ENCODE data around the gene RNF113B.

The RNF113B gene

DNA sequence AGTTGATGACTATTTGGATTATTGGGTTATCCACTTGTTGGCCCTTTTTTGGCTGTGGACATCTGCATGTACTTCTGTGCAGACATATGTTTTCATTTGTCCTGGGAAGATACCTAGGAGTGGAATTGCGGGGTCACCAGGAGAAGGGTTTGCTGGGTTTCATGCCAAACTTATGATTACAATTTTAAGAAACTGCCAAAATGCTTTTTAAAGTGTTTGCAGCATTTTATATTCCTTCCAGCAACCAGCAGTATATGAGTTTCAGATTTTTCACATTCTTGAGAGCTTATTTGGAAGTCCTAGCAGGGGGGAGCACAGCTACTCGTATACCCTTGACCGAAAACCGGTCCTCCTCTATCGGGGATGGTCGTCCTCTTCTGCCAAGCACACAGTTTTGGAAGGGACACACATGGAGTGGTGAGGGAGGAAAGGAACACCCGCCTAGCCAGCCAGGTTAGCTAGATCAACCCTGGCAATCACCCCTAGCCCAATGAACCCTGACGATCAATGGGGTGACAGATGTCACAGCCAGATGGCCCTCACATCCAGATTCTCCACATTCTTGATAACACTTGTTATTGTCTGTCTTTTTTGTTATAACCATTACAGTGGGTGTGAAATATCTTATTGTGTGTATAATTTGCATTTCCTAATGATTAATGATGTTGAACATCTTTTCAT, 26.7 kb upstream of the RNF113B start:
- no peak for DNase-seq

DNA sequence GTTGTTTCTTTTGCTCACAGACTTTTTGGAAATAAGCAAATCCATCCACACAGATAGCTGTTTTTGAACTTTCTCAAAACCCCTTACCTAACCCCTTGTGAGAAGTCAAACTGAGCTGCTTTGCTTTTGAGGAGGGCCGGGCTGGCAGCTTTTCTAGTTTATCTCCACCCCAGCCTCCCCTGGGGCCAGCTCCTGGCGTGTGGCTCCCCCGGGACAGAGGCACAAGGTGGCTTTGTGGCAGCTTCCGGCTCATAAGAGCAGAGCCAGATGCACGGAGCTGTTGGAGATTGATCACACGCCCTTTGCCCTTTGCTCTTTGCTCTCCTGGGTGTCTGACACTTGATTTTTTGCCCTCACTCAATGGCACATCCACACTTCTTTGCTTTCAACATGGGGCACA, 24.9 kb upstream of the RNF113B start:
- DNase-seq: no peak

GRCh38 chr13:98201189-98201588, 24.1 kb upstream of the RNF113B start:
- DNase-seq: no peak

- no peak for DNase-seq
These were observed 23.3 kb upstream of the RNF113B start for GRCh38 chr13:98200211-98200878.

GRCh38 chr13:98199480-98199879, 22.4 kb upstream of the RNF113B start:
- peak in 1 of 2 experiments; percentile 11 for DNase-seq

GRCh38 chr13:98198683-98199082, 21.6 kb upstream of the RNF113B start:
- DNase-seq: no peak

GRCh38 chr13:98195054-98195791, 18.2 kb upstream of the RNF113B start:
- no peak for DNase-seq

DNA sequence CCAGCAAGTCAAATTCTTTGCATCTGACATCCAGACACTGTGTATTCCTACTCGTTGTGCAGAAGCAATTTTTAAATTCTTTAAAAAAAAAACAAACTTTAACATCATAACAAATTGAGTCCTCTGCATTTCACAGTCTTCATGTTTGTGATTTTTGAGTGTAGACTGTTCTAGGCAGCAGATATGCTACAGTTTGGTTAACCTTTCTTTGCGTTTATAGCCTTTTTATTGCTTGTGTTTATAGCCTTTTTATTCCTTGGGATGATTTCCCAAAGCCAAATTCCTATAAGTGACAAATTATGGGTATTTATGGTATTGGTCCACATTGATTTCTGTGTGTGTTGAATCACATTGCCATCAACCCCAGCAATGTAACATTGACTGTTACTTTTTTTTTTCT, 14.9 kb upstream of the RNF113B start:
- DNase-seq: no peak

GRCh38 chr13:98190889-98191444, 13.9 kb upstream of the RNF113B start:
- no peak for DNase-seq

DNA sequence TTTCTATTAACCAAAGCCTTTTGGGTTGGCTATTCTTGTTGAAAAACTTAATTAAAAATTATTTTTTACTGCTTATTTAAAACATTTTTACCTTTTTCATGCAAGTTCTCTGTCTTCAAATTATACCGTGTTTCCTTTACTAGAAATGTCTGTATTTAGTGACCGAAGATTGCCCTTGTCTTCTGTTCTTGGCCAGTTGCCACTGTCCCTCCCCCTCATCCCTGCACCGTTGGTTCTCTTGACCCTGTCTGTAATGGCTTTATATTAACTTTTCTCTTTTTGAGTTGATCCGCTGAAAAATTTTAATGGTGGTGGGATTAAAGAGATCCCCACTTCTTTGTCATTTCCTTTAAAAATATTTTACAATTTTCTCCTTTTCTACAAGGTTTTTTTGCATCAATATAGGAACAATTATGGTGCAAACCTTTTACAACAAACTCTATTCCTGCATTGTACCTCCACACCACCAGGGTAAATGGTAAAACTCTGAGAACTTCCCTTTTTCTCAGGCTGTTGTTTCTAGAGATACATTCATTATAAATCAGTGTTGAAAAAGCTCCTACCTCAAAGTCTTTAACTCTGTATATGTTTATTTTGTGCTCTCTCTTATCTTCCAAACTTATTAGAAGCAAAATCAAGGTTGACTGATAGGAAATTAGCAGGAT, 12.9 kb upstream of the RNF113B start:
- peak in 1 of 2 experiments; percentile 7 for DNase-seq

DNA sequence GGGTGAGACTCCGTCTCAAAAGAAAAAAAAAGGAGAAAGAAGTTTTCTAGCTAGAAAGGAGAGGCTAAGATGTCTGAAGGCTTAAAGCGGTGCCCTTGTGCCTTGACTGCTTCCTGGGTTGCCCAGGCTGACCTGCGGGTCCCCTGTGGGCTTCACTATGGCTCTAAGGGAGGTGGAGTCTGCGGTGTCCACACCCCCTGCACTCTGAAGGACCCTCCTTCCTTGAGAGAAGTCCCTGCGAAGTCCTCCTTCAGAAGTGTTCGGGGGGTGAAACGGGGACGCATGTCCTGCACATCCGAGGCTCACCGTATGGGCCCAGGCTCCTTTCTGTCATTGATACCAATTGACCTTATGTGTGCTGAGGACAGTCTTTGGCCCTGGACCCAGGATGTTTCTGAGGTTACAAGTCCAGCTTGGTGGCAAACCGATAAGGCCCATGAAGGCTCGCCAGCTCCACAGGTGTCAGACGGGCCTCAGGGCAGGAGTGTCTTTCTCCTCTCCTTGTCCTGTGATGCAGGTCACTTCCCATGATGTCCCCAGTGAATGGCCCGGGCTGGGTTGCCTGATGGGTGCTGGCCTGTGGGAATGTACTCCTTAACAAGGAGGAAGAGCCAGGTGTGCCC, 11.6 kb upstream of the RNF113B start:
- DNase-seq: no peak

GRCh38 chr13:98187965-98188261, 10.8 kb upstream of the RNF113B start:
- DNase-seq: no peak

DNA sequence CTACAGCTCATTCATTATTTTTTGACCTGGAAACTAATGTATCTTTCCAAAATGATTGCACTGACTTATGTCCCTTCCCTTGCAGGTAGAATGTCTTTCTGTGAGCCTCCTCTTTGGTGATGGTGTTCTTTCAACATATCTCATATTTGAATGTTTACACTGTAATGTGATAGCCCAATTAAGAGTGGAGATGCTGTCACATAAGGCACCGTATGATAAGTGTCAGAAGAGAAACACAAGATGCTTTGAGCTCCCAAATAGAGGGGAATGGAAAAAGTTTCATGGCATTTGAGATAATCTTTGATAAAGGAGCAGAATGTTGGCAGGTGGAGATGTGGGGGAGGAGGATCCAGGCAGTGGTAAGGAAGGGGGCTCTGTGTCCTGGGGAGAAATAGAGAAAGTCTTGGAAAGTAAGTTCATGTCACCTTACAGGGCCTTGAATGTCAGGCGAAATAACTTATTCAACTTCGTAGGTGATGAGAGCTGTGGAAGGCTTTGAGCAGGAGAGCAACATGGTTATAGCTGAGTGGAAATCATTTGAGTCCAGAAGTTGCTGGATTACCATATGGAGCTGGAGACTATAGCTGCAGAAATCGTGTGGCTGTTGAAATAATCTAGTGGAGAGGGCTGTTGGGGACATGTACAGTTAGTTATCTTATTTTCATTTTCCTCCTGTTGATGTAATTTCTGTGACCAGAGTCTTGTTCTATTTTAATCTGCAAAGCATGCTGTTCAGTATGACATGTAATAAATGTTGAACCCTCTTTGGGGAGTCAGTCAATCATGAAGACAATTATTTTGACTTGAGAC, 10.3 kb upstream of the RNF113B start:
- peak; percentile 9 to 21 for DNase-seq

DNA sequence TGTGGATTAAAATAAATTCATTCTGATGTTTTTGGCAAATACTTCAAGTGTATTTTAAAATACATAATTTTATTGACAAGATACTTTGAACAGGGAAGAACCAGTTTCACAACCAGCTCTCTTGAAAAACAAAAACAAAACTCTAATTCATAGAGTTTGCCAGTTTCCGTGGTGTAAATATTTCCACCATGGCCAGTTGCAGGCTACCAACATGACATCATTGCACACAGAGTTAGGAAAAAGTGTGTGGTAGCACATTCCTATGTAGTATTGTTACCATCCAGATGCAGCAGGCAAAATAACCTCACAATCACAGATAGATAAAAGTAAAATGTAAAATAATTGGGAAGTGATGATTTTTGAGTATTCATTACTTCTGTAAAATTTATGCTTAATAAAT, 7.7 kb upstream of the RNF113B start:
- DNase-seq: no peak

DNA sequence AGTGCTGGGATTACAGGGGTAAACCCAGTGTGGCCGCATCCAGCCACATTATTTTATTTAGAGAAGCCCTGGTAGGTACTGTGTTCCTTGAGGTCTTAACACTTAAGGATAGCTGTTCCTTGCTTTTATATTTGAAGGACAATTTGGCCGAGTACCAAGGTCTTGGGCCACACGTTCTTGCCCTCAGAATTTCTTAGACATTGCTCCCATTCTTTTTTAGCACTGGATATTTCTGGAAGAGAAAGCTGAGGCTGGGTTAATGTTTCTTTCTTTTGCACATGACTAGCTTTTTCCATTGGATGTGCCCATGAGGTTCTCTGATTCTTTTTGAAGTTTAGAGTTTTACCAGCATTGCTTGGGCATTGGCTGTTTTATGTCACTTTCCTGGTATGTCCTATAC, 5.5 kb upstream of the RNF113B start:
- no peak for DNase-seq

- no peak for DNase-seq
These were observed 5.1 kb upstream of the RNF113B start for GRCh38 chr13:98182153-98182552.

DNA sequence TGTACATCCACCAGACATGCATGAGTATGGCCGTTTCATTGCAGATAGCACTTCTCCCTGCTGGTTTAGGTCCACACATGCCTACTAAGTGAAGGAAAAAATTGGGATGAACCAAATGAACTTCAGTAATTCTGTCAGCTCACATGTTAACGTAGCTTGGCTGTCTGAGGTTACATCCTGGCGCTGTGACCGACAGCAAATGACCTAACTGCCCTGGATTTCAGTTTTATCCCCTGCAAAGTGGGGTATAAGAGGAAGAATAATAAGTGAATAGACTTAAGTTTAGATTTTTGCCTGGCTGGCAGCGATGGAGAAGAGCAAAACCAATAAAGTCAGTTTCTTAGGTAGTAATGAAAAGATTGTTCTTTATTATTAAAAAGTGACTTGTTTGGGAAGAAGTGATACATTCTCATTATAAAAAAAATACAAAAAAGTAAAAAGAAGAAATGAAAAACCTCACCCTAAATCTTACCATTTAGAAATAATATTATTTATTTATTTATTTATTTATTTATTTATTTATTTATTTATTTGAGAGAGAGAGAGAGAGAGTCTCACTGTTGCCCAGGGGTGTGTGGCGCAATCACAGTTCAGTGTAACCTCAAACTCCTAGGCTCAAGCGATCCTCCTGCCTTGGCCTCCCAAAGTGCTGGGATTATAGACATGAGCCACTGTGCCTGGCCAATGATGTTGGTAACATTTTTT, 4.2 kb upstream of the RNF113B start:
- DNase-seq: no peak

DNA sequence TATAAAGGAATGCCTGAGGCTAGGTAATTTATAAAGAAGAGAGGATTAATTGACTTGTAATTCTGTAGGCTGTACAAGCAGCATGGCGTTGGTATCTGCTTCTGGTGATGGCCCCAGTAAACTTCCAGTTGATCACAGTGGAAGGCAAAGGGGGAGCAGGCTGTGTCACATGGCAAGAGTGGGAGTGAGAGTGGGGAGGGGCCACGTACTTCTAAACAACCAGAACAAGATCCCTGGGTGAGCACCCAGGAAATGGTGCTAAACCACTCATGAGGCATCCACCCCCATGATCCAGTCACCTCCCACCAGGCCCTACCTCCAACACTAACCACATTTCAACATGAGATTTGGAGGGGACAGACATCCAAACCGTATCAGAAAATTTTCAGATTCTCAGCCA, 3.0 kb upstream of the RNF113B start:
- DNase-seq: no peak

DNA sequence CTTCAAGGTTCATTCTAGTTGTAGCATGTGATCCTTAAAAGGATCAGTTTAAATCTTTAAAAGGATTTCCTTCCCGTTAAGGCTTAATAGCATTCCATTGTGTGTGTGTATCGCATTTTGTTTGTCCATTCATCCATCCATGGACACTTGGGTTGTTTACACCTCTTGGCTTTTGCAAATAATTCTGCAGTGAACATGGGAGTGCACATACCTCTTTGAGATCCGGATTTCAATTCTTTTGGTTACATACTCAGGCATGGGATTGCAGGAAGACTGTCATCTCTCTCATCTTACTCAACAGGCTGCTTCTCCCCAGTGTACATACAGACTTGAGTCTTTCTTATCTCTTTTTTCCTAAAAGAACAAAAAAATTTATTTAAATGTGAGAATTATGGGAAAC, 1.2 kb downstream of the RNF113B start:
- DNase-seq: no peak

DNA sequence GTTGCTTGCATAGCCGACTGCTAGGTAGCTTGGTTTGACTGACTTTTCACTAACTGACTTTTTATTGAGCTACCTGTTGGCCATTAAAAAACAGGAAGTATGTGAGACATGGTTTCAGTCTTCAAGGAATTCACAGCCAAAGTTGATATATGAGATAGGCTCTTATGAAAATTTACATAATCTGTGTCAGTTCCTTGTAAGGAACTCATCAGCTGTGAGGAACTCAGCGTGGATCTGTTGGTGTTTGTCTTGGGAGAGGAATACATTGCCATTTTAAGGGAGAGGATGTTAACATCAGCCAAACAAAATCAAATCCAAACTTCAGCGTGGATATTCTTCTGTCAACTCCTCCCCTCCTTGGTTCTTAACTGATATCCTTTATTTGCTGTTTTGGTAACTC, 2.0 kb downstream of the RNF113B start:
- no peak for DNase-seq

DNA sequence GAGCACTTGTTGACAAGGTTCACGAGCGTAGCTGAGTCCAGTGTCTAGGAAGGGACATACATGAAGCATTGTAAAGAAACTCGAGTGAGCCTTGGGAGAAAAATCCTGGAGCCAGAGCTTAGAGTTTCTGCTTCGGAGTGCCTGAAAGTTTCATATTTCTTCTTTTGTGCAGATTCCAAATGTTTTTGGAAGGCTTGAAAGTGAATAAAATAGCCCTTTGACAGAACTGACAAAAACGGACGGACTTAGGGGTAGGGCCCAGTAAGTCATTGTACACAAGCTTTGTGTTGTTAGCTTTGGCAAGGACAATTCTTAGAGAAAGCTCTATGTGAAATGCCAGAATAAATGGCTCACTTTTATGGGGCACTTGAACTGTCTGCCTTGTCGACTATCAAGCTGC, 2.8 kb downstream of the RNF113B start:
- DNase-seq: no peak
